CD14-positive monocyte (primary cell): Measurements from ENCODE around the gene CAMK2A. TPM values are rescaled to one million over a fixed set of nuclear protein-coding genes. Genes with fewer than 3 reads are reported as not detected.
A peak's percentile ranks its signal among the peaks of the same experiment; 100 is the strongest.

Experiments
- DNase-seq, 3 donors: peaks; one replicate each; pipeline ENCODE4 v3.0.0-alpha.2; 2011 to 2022
- H2AFZ ChIP-seq: 2 replicates; pipeline ENCODE4 v1.6.0; 2012; ENCODE audit warnings: mild to moderate bottlenecking, low read depth, low read length, inconsistent platforms; ENCODE audit not compliant: insufficient read depth, poor library complexity, severe bottlenecking
- H3K27ac ChIP-seq, 2 donors: 1 replicate in 1 of 2; 2 replicates in 1 of 2; pipeline ENCODE4 v1.5.1; 2012 to 2013; ENCODE audit warnings: low read length in 2 of 2, control low read depth in 1 of 2, inconsistent platforms in 1 of 2, low read depth in 1 of 2, mild to moderate bottlenecking in 1 of 2
- H3K27me3 ChIP-seq, 2 donors: one replicate each; pipeline versions ENCODE4 v1.6.0 to v1.6.1; 2011 to 2013; ENCODE audit warnings: low read length in 2 of 2; ENCODE audit not compliant: control insufficient read depth in 2 of 2, insufficient read depth in 2 of 2
- H3K36me3 ChIP-seq, 2 donors: replicated peaks in 1 of 2; 1 replicate in 1 of 2; 2 replicates in 1 of 2; pipeline versions ENCODE4 v1.5.1 to v1.6.1; 2012 to 2013; ENCODE audit warnings: low read length in 2 of 2, control low read depth in 1 of 2, inconsistent platforms in 1 of 2, mild to moderate bottlenecking in 1 of 2; ENCODE audit not compliant: insufficient read depth in 2 of 2, control insufficient read depth in 1 of 2
- H3K4me1 ChIP-seq, 2 donors: 1 replicate in 1 of 2; 2 replicates in 1 of 2; pipeline versions ENCODE4 v1.5.1 to v1.6.1; 2012 to 2013; ENCODE audit warnings: low read length in 2 of 2, control low read depth in 1 of 2, inconsistent platforms in 1 of 2, mild to moderate bottlenecking in 1 of 2, moderate library complexity in 1 of 2; ENCODE audit not compliant: insufficient read depth in 2 of 2, control insufficient read depth in 1 of 2
- H3K4me2 ChIP-seq: replicated peaks from 2 replicates; pipeline ENCODE3; 2012; ENCODE audit warnings: low read length, moderate library complexity, mild to moderate bottlenecking; ENCODE audit not compliant: poor library complexity, severe bottlenecking; ENCODE audit errors: extremely low read depth
- H3K4me3 ChIP-seq, 3 experiments: fragments of 200-600 bp in 1 of 3; sonication (generic) in 1 of 3; replicated peaks in 1 of 3; 1 replicate in 2 of 3; 2 replicates in 1 of 3; pipeline ENCODE4 v1.5.1; 2011 to 2013; ENCODE audit warnings: low read length in 3 of 3, mild to moderate bottlenecking in 3 of 3, control low read depth in 2 of 3, low read depth in 2 of 3, inconsistent platforms in 1 of 3, moderate library complexity in 1 of 3
- H3K79me2 ChIP-seq: 2 replicates; pipeline ENCODE4 v1.6.0; 2012; ENCODE audit warnings: mild to moderate bottlenecking, control low read depth, inconsistent platforms, low read length, moderate library complexity; ENCODE audit not compliant: insufficient read depth
- H3K9ac ChIP-seq: 2 replicates; pipeline ENCODE4 v1.6.0; 2017; ENCODE audit warnings: low read length, mild to moderate bottlenecking; ENCODE audit not compliant: insufficient read depth, poor library complexity, severe bottlenecking
- H3K9me3 ChIP-seq, 2 donors: replicated peaks in 1 of 2; 1 replicate in 1 of 2; 2 replicates in 1 of 2; pipeline versions ENCODE4 v1.5.1 to v1.6.1; 2012 to 2013; ENCODE audit warnings: low read length in 2 of 2, control low read depth in 1 of 2; ENCODE audit not compliant: control insufficient read depth in 1 of 2, insufficient read depth in 1 of 2
- H4K20me1 ChIP-seq: 2 replicates; pipeline ENCODE4 v1.6.0; 2012; ENCODE audit warnings: mild to moderate bottlenecking, low read length, control low read depth, moderate library complexity; ENCODE audit not compliant: insufficient read depth
- H3K27ac Mint-ChIP-seq, 7 donors: one replicate each; pipeline ENCODE4 v1.8.0; 2020; ENCODE audit warnings: mild to moderate bottlenecking in 7 of 7, mixed read lengths in 7 of 7, moderate library complexity in 6 of 7, inconsistent platforms in 2 of 7
- H3K27me3 Mint-ChIP-seq, 3 donors: one replicate each; pipeline ENCODE4 v1.8.0; 2021 to 2022; ENCODE audit warnings: low read depth in 3 of 3, mild to moderate bottlenecking in 3 of 3, mixed read lengths in 3 of 3, moderate library complexity in 3 of 3, inconsistent platforms in 1 of 3
- H3K36me3 Mint-ChIP-seq, 2 donors: one replicate each; pipeline ENCODE4 v1.8.0; 2020; ENCODE audit warnings: mixed read lengths in 2 of 2, inconsistent platforms in 1 of 2, mild to moderate bottlenecking in 1 of 2
- H3K4me1 Mint-ChIP-seq: one replicate; pipeline ENCODE4 v1.8.0; 2020; ENCODE audit warnings: mild to moderate bottlenecking, mixed read lengths
- H3K4me3 Mint-ChIP-seq, 2 donors: one replicate each; pipeline ENCODE4 v1.8.0; 2020; ENCODE audit warnings: mild to moderate bottlenecking in 2 of 2, mixed read lengths in 2 of 2, moderate library complexity in 1 of 2
- H3K9me3 Mint-ChIP-seq, 7 donors: one replicate each; pipeline ENCODE4 v1.8.0; 2020 to 2022; ENCODE audit warnings: mixed read lengths in 7 of 7, mild to moderate bottlenecking in 6 of 7, moderate library complexity in 6 of 7, inconsistent platforms in 2 of 7
- WGBS: methylation state at CpG from one replicate; pipeline ENCODE4 v1.1.5; 2013; ENCODE audit warnings: missing lambda C conversion rate; ENCODE audit not compliant: insufficient coverage; 5-methylcytosine and 5-hydroxymethylcytosine counted together
- intact Hi-C, 2 donors: fragments of 100-400 bp; cut with micrococcal nuclease; formaldehyde crosslinking; loops; one replicate each; pipeline versions ENCODE4 v1.15.0 to v1.15.1; 2023
- polyA plus RNA-seq, 3 donors: library from polyadenylated mRNA; depleted of rRNA in 1 of 3; unstranded in 2 of 3; stranded (reverse) in 1 of 3; fragments of 300-500 nt in 2 of 3; fragments of >200 nt in 1 of 3; fragmentation: Illumina TruSeq in 2 of 3; gene quantifications; 1 replicate in 2 of 3; 2 replicates in 1 of 3; pipeline ENCODE4 v1.2.3, GENCODE V29; 2012 to 2021
- TF ChIP-seq, protein P1 (sequence below): fragments of 200-600 bp; IDR thresholded peaks from one replicate; pipeline ENCODE4 v1.8.0; 2022; ENCODE audit warnings: antibody characterized with exemption, mild to moderate bottlenecking

The CAMK2A gene
- polyA plus RNA-seq, 3 donors: not detected

DNA sequence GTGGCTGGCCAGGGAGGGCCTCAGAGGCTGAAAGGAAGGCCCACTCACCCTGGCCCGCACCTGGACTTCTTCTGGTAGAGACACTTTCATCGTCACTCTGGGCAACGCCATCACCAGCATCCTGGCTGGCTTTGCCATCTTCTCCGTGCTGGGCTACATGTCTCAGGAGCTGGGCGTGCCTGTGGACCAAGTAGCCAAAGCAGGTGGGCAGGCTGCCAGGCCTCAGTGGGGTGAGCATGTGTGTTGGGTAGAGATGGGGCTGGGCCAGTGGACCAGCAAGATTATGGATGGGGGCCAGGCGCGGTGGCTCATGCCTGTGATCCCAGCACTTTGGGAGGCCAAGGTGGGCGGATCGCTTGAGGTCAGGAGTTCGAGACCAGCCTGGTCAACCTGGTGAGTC lies 87.1 kb downstream of the CAMK2A start:
- no peak overlapping the region for H3K27ac ChIP-seq
- Mint-ChIP-seq H3K4me1 (no peaks in the 10 kb centered on the region), H3K27me3 (peaks cover 10 to 20% (median 18%) of the 10 kb centered on the region in 3 donors), H3K9me3 (peaks cover 0 to 1% (median 0%) of the 10 kb centered on the region in 7 donors), H3K36me3 (no peaks in the 10 kb centered on the region), H3K4me3 (no peak overlapping the region), H3K27ac (no peak overlapping the region)
- H4K20me1 ChIP-seq: no peaks in the 10 kb centered on the region
- H3K36me3 ChIP-seq: no peaks in the 10 kb centered on the region
- WGBS: 95% methylated on average over 10 of the region's 10 CpGs
- no peak overlapping the region for H3K4me2 ChIP-seq
- no peak overlapping the region for H3K9ac ChIP-seq
- no peaks in the 10 kb centered on the region for H3K79me2 ChIP-seq
- no peaks in the 10 kb centered on the region for H3K4me1 ChIP-seq
- TF ChIP-seq, protein P1, sequence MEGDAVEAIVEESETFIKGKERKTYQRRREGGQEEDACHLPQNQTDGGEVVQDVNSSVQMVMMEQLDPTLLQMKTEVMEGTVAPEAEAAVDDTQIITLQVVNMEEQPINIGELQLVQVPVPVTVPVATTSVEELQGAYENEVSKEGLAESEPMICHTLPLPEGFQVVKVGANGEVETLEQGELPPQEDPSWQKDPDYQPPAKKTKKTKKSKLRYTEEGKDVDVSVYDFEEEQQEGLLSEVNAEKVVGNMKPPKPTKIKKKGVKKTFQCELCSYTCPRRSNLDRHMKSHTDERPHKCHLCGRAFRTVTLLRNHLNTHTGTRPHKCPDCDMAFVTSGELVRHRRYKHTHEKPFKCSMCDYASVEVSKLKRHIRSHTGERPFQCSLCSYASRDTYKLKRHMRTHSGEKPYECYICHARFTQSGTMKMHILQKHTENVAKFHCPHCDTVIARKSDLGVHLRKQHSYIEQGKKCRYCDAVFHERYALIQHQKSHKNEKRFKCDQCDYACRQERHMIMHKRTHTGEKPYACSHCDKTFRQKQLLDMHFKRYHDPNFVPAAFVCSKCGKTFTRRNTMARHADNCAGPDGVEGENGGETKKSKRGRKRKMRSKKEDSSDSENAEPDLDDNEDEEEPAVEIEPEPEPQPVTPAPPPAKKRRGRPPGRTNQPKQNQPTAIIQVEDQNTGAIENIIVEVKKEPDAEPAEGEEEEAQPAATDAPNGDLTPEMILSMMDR: no peak
- DNase-seq: no peak
- H3K9me3 ChIP-seq: no peaks in the 10 kb centered on the region
- H2AFZ ChIP-seq: no peak overlapping the region
- H3K27me3 ChIP-seq: peaks cover 0 to 2% of the 10 kb centered on the region in 2 donors
- no peak overlapping the region for H3K4me3 ChIP-seq
- intact Hi-C loops: no loop called here

DNA sequence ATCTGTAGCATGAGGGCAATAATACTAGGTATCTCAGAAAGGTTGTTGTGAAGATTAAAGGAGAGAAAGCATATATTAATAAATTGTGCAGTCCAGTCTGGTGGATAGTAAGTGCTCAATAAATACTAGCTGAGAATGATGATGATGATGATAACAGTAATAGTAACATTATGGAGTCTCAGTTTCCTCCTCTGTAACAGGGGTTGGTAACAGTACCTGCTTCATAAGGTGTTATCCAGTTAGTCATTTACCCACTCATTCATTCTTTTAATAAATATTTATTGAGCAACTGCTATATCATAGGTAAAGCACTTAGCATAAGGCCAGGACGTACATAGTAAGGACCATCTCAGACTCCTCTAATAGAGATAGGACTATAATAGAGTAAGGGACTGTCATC lies 92.1 kb downstream of the CAMK2A start:
- H3K27ac ChIP-seq: no peak overlapping the region
- no peaks in the 10 kb centered on the region for H3K36me3 Mint-ChIP-seq
- peaks cover 0 to 5% of the 10 kb centered on the region in 2 donors for H3K27me3 ChIP-seq
- H3K27ac Mint-ChIP-seq: peak overlapping the region in 1 of 7 donors; percentile 63
- H3K4me3 Mint-ChIP-seq: no peak overlapping the region
- intact Hi-C loops: no loop called here
- no peak for DNase-seq
- H3K36me3 ChIP-seq: no peaks in the 10 kb centered on the region
- no peaks in the 10 kb centered on the region for H3K4me1 ChIP-seq
- H2AFZ ChIP-seq: no peak overlapping the region
- no peaks in the 10 kb centered on the region for H3K4me1 Mint-ChIP-seq
- H4K20me1 ChIP-seq: no peaks in the 10 kb centered on the region
- WGBS: no CpG with 5 or more reads among the region's 1 CpG
- no peaks in the 10 kb centered on the region for H3K9me3 Mint-ChIP-seq
- H3K4me3 ChIP-seq: no peak overlapping the region
- TF ChIP-seq, protein P1: no peak
- no peak overlapping the region for H3K4me2 ChIP-seq
- peaks cover 17 to 26% (median 25%) of the 10 kb centered on the region in 3 donors for H3K27me3 Mint-ChIP-seq
- no peak overlapping the region for H3K9ac ChIP-seq
- no peaks in the 10 kb centered on the region for H3K9me3 ChIP-seq
- no peaks in the 10 kb centered on the region for H3K79me2 ChIP-seq
